RPMI7951 (cell line): Measurements from ENCODE around the gene FOXE3. TPM values are rescaled to one million over a fixed set of nuclear protein-coding genes. Genes with fewer than 3 reads are reported as not detected.
A peak's percentile ranks its signal among the peaks of the same experiment; 100 is the strongest.

Experiments used
- DNase-seq: peaks from one replicate; pipeline ENCODE4 v3.0.0-alpha.2; 2012; ENCODE audit warnings: low read depth
- total RNA-seq: library from RNA; depleted of rRNA; stranded (reverse); fragments of >200 nt; shearing (Covaris generic); gene quantifications from 2 replicates; pipeline ENCODE4 v1.2.3, GENCODE V29; 2014

Gene FOXE3
- total RNA-seq, 1 experiment from 2014 or later: not detected

GRCh38 chr1:47405697-47406096 lies 10.4 kb upstream of the FOXE3 start:
- DNase-seq: no peak

GRCh38 chr1:47406966-47407365 lies 9.1 kb upstream of the FOXE3 start:
- no peak for DNase-seq

- DNase-seq: no peak
Measured at GRCh38 chr1:47407481-47407880, 8.6 kb upstream of the FOXE3 start.

GRCh38 chr1:47409311-47410067 lies 6.6 kb upstream of the FOXE3 start:
- peak; percentile 77 for DNase-seq

GRCh38 chr1:47410068-47410455 lies 6.0 kb upstream of the FOXE3 start:
- DNase-seq: no peak

- DNase-seq: peak; percentile 10
Measured at GRCh38 chr1:47411436-47411835, 4.6 kb upstream of the FOXE3 start.

- no peak for DNase-seq
Measured at GRCh38 chr1:47412437-47412836, 3.6 kb upstream of the FOXE3 start.

GRCh38 chr1:47416319-47417169 lies 459 bp downstream of the FOXE3 start:
- no peak for DNase-seq

GRCh38 chr1:47417170-47418044 lies 1.3 kb downstream of the FOXE3 start:
- no peak for DNase-seq

- DNase-seq: no peak
Measured at GRCh38 chr1:47418122-47418521, 2.0 kb downstream of the FOXE3 start.

- DNase-seq: no peak
Measured at GRCh38 chr1:47418681-47419325, 2.7 kb downstream of the FOXE3 start.

GRCh38 chr1:47420547-47420946 lies 4.5 kb downstream of the FOXE3 start:
- DNase-seq: no peak

- no peak for DNase-seq
Measured at GRCh38 chr1:47423872-47424271, 7.8 kb downstream of the FOXE3 start.

- peak; percentile 54 for DNase-seq
Measured at GRCh38 chr1:47424336-47424982, 8.4 kb downstream of the FOXE3 start.

GRCh38 chr1:47431534-47431933 lies 15.4 kb downstream of the FOXE3 start:
- DNase-seq: peak; percentile 24

GRCh38 chr1:47432071-47433036 lies 16.3 kb downstream of the FOXE3 start:
- peak; percentile 26 for DNase-seq

- DNase-seq: no peak
Measured at GRCh38 chr1:47433037-47433421, 16.9 kb downstream of the FOXE3 start.

- no peak for DNase-seq
Measured at GRCh38 chr1:47433477-47434050, 17.5 kb downstream of the FOXE3 start.

GRCh38 chr1:47434051-47434842 lies 18.2 kb downstream of the FOXE3 start:
- DNase-seq: no peak
